Stimulated activated CD4-positive, alpha-beta T cell treated with anti-CD3 and anti-CD28 coated beads, Interleukin-1b, Interleukin-23, amount 100 ng/mL, for 48 hours (primary cell): Measurements from ENCODE around the gene NOL4L.
A peak's percentile ranks its signal among the peaks of the same experiment; 100 is the strongest.

Experiments used
- DNase-seq: peaks from one replicate; pipeline ENCODE4 v3.0.0-alpha.2; 2020

The NOL4L gene

DNA sequence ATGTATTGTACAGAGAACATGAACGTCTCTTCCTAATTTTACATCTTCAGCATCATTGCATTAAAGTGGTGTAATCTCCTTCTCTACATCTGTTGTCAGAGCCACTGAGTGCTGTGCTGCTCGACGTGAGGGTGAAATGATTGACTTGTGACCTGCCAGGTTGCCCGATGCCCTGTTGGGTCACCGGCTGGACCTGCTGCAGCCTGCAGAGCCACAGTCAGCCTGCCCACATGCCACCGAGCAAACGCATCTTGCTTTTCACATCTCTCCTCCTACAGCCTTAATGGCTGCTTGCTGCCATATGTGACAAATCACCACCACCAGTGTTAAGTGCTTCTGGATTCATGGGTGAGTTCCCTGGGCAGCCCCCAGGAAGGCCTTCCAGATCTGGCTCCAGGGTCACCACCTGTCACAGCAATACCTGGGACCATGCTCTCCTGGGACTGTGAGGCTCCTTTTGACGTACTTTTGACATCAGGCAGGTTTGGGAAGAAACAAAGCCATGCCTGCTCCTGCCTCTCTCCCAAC, 146.7 kb downstream of the NOL4L start:
- no peak for DNase-seq

DNA sequence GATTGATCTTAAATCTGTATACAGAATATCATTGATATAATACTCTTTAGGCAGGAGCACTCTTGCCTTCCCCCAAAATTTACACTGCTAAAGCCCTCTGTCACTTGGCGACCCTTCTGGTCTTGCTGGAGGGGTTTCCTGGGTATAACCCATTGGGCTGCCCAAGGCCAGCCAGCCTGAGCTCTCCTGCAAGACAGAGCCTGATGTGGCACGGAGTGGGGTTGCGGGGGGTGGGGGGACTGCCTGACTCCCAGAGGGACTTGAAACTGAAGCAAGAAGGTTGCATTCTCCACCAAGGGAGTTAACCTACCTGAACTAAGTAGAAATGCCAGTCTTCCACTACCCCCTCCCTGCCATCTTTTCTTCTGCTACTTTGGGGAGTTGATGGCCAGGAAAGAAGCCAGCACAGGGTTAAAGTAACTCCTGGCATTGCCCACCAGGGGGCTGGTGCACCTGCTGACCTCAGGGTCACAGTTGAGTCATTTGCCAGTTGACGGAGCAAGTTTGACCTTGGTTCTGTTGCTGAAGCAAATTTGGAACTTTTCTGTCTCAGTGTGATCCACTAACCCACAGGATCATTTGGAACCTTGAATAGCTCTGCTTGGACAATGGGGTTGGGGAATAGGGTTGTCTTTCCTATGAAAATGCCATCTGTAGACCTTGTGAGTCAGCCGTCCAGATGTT, 147.6 kb downstream of the NOL4L start:
- peak; percentile 21 for DNase-seq

DNA sequence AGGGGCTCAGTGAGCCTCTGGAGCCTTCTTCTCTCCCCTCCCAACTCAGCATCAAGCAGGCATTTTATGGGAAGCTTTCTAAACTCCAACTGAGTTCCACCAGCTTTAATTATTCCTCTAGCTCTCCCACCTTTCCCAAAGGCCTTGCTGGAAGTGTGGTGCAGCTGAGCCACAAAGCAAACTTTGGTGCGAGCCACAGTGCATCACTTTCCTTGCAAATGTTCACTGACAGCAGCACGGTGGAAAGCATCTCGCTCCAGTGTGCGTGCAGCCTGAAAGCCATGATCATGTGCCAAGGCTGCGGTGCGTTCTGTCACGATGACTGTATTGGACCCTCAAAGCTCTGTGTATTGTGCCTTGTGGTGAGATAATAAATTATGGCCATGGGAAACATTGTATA, 148.2 kb downstream of the NOL4L start:
- DNase-seq: no peak

DNA sequence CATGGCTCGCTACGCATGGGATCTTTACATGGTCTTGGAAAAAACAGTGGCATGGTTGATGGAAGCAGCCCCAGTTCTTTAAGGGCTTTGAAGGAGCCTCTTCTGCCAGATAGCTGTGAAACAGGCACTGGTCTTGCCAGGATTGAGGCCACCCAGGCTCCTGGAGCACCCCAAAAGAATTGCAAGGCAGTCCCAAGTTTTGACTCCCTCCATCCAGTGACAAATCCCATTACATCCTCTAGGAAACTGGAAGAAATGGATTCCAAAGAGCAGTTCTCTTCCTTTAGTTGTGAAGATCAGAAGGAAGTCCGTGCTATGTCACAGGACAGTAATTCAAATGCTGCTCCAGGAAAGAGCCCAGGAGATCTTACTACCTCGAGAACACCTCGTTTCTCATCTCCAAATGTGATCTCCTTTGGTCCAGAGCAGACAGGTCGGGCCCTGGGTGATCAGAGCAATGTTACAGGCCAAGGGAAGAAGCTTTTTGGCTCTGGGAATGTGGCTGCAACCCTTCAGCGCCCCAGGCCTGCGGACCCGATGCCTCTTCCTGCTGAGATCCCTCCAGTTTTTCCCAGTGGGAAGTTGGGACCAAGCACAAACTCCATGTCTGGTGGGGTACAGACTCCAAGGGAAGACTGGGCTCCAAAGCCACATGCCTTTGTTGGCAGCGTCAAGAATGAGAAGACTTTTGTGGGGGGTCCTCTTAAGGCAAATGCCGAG, 148.8 kb downstream of the NOL4L start:
- no peak for DNase-seq

DNA sequence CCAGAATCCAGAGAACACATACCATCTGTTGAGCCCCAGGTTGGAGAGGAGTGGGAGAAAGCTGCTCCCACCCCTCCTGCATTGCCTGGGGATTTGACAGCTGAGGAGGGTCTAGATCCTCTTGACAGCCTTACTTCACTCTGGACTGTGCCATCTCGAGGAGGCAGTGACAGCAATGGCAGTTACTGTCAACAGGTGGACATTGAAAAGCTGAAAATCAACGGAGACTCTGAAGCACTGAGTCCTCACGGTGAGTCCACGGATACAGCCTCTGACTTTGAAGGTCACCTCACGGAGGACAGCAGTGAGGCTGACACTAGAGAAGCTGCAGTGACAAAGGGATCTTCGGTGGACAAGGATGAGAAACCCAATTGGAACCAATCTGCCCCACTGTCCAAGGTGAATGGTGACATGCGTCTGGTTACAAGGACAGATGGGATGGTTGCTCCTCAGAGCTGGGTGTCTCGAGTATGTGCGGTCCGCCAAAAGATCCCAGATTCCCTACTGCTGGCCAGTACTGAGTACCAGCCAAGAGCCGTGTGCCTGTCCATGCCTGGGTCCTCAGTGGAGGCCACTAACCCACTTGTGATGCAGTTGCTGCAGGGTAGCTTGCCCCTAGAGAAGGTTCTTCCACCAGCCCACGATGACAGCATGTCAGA, 149.6 kb downstream of the NOL4L start:
- DNase-seq: no peak

DNA sequence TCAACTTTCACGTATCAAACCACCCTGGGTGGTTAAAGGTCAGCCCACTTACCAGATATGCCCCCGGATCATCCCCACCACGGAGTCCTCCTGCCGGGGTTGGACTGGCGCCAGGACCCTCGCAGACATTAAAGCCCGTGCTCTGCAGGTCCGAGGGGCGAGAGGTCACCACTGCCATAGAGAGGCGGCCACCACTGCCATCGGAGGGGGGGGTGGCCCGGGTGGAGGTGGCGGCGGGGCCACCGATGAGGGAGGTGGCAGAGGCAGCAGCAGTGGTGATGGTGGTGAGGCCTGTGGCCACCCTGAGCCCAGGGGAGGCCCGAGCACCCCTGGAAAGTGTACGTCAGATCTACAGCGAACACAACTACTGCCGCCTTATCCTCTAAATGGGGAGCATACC, 150.7 kb downstream of the NOL4L start:
- no peak for DNase-seq

DNA sequence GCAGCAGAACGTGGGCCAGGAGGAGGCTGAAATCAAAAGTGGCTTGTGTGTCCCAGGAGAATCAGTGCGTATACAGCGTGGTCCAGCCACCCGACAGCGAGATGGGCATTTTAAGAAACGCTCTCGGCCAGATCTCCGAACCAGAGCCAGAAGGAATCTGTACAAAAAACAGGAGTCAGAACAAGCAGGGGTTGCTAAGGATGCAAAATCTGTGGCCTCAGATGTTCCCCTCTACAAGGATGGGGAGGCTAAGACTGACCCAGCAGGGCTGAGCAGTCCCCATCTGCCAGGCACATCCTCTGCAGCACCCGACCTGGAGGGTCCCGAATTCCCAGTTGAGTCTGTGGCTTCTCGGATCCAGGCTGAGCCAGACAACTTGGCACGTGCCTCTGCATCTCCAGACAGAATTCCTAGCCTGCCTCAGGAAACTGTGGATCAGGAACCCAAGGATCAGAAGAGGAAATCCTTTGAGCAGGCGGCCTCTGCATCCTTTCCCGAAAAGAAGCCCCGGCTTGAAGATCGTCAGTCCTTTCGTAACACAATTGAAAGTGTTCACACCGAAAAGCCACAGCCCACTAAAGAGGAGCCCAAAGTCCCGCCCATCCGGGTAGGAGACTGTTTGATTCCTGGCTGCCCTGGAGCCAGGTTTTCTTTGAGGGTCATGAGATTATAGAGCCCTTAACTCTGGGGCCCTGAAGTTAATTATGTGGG, 151.7 kb downstream of the NOL4L start:
- DNase-seq: no peak

DNA sequence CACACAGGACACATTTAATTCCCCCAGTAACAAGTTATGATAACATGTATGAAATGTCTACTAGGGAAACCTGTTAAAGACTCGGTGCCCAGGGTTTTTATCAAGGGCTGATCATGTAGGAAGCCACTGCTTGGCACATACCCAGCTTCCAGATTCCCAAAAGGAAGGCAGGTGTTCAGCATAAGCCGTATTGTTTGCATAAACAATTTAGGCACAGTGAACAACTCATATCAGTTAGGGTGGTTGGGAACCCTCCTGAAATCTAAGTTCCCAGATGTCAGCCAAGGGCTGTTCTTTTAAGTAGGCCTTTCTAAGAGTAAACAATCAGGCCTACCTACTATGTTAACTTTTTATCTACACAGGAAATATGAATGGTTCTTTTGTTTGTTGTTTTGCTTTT, 152.9 kb downstream of the NOL4L start:
- DNase-seq: no peak

DNA sequence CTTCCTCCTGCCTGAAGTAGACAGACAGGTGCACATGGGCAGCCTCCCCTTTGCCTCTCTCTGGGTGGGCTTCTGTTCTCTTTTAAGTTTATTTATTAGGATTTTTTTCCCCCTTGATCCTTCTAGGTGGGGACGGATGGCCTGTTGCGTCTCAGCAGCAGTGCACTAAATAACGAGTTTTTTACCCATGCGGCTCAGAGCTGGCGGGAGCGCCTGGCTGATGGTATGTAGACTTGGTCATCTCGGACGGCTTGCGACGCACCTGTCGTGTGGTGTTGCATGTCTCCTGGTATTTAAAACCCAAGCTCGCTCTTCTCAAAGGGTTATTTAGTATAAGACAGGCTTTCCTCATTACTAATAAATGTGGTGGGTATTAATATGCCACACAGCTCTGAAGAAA, 153.7 kb downstream of the NOL4L start:
- DNase-seq: no peak

DNA sequence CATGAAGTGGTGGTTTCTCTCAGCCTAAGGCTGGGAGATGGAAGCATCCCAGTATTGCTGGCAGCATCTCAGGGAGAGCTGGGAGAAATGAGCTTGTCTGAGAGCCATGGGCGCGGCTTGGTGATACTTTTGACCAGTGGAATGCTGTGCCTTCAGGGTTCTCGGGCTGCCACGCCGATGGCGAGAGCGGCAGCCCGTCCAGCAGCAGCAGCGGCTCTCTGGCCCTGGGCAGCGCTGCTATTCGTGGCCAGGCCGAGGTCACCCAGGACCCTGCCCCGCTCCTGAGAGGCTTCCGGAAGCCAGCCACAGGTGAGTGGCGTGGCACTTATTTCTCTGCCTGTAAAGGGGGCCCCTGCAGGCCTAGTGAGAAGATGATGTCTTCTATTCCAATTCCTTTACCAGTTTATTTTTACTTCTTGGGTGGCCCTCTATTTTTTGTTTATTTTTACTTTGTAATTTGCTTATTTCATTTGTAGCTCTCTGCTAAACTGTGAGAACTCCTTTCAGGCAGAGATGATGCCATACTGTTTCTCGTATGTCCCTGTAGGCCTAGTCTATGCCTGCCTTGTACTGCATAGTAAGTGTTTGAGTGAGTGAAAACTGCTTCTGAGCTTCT, 155.3 kb downstream of the NOL4L start:
- DNase-seq: no peak

DNA sequence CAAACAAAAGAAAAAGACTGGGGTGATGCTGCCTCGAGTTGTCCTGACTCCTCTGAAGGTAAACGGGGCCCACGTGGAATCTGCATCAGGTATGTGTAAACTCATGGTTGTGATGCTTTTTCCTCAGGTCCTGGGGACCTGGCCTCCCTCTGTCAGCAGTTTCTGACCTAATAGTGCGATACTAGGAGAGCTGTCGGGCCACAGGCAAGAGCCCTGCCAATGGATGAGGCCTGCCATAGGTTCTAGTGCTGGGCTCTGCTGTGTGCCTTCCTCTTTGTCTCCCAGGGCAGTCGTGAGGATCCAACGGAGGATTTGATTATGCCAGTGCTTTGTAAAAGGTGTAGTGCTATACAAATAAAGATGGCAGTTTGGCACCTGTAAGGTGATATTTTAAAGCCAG, 155.8 kb downstream of the NOL4L start:
- no peak for DNase-seq

DNA sequence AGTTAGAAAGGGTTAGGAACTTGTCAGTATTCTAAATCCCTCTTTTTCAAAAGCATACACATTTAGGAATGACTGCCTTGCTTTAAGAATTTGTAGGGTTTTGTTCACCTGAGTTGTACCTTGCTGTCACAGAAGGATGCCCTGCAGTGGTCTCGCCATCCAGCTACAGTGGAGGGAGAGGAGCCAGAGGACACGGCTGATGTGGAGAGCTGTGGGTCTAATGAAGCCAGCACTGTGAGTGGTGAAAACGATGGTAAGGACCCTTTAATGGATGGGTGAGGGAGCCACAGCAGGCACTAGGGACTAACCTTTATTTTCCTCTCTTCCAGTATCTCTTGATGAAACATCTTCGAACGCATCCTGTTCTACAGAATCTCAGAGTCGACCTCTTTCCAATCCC, 157.1 kb downstream of the NOL4L start:
- no peak for DNase-seq

DNA sequence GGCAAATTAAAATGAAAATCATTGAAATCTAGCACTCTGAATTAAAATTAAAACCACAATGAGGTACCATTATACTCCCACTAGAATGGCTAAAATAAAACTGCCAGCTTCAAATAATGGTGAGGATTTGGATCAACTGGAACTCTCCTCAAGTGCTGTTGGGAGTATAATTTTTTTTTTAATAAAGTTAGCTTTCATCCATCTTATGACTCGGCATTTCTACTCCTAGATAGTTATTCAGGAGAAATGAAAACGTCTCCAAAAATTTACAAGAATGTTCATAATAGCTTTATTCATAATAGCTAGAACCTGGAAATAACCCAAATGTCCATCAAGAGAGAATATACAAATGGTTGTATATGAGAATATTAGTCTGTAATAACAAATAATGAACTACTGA, 163.8 kb downstream of the NOL4L start:
- DNase-seq: no peak

DNA sequence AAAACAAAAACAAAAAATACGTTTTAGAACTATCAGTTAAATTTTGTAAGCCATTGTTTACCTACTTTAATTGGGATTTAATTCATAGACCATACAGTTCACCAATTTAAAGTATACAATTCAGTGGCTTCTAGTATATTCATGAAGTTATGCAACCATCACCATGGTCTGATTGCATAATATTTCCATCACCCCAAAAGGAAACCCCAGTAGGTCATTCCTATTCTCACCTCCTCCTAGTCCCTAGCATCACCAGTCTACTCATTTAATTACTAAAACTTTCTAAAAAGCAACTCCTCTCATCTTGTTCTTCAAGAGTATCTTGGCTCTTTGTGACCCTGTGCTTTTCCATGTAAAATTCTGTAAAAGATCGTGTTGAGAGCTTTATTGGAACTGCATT, 166.8 kb downstream of the NOL4L start:
- DNase-seq: no peak

DNA sequence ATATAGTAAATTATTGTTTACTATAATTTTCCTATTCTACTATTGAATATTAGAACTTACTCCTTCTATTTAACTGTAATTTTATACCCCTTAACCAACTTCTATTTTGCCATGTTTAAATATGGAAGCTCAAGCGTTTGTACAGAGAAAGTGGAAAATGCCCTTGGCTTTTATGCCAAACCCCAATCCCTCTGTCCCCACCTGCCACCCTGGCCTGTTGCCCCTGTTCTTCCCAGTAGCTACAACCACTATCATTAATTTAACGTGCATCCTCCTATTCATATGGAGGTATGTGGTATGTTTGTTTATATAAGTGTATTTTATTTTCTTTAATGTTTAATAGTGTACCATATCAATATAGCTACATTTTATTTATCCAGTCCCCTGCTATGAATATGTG, 168.9 kb downstream of the NOL4L start:
- no peak for DNase-seq

DNA sequence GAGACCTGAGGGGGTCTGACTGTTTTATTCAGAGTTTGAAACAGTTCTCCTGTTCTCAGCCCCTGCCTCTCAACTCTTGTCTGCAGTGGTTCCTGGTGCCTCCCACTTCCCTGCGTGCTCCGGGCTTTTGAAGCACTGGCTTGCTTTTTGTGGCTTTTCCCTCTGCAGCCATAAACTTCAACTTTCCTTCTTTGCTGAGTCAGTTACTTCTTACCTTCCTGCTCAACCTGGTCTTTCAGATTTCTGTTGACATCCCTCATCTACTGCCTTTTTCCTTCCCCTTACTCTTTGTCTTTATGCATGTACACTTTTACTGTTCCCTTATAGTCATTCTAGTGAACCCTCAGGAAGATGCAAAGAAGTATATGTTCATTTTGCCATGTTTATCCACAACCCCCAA, 169.6 kb downstream of the NOL4L start:
- DNase-seq: no peak

DNA sequence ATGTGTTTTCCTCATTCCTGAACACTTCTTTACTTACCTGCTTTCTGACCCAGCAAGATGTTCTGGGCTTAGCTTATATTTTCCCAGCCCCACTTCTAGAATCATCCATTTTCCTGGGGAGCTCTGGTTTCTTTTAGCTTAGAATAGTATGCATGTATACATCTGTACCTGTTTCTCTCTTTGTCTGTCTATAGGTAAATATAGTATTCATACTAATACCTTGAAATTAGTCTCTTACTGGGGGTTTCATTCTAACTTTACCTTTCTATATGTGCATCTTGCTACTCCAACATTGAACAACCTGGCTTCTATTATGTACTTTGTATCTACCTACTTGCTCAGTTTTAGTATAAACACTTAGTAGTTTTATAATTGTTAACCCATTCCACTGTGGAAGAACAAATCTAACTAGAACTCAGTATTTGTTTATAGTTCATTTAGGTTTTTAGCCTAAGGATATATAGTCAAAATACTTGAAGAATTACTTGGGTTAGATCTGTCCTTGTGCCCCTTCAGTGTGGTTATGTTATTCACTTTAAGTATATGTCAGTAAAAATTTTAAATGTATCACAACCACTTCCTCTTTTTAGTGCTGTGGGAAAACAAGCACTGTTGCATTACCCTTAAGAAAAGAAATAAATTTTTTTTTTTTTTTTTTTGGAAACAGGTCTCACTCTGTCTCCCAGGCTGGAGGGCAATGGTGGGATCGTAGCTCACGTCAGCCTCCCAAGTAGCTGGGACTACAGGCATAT, 173.0 kb downstream of the NOL4L start:
- DNase-seq: no peak

DNA sequence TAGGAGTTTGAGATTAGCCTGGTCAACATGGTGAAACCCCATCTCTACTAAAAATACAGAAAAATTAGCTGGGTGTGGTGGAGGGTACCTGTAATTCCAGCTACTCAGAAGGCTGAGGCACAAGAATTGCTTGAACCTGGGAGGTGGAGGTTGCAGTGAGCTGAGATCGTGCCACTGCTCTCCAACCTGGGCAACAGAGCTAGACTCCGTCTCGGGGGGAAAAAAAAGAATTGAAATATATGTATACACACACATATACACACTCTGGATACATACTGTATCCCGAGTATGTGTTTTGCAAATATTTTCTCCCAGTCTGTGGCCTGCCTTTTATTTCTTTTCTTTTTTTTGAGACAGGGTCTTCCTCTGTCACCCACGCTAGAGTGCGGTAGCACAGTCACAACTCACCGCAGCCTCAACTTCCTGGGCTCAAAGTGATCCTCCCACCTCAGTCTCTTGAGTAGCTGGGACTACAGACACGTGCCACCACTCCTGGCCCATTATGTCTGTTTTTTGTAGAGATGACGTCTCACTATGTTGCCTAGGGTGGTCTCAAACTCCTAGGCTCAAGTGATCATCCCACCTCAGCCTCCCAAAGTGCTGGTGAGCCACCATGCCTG, 177.9 kb downstream of the NOL4L start:
- DNase-seq: peak; percentile 63

DNA sequence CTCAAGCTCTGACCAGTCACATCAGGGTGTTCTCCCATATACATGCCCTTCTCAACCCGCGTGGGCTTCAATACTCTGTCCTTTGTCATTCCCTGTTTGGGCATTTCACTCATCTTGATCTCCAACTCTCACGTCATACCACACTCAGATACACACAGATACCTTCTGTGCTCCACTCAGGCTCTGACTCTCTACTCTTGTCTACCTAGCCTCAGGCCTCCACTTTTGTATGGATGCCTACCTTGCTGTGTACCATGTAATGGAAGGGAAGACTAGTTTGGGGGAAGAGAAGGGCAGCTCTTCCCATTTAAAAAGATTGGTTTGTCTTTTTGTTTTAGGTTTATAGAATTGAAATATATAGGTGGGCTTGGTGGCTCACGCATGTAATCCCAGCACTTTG, 178.4 kb downstream of the NOL4L start:
- no peak for DNase-seq

DNA sequence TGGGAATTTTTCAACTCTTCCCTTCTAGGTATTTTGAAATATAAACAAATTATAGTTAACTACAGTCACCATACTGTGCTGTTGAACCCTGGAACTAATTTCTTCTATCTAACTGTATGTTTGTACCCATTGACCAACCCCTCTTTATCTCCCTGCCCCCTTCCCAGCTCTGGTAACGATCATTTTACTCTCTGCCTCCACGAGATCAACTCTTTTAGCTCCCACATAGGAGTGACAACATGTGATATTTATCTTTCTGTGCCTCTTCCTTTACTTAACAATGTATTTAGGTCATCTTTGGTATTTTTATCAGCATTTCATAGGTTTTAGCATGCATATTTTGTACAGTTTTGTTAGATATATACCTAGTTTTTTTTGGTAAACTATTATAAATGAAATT, 181.1 kb downstream of the NOL4L start:
- no peak for DNase-seq

DNA sequence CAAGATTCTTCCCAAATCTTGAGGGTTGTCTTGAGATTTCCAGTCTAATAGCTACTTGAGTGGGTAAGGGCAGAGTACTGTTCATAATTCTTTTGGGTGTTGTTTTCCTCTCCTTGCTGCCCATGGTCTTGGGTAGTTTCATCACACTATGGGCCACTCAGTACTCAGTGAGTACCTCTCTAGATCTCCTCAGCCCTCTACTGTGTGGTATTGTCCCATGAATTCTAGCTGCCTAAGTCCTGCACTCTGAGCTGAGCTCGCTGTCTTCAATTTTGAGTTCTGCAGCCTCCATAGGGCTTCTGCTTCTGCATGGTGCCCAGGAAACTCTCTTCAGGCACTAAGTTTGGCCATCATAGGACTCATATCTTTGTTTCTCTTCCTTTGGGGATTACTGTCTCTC, 184.7 kb downstream of the NOL4L start:
- no peak for DNase-seq

DNA sequence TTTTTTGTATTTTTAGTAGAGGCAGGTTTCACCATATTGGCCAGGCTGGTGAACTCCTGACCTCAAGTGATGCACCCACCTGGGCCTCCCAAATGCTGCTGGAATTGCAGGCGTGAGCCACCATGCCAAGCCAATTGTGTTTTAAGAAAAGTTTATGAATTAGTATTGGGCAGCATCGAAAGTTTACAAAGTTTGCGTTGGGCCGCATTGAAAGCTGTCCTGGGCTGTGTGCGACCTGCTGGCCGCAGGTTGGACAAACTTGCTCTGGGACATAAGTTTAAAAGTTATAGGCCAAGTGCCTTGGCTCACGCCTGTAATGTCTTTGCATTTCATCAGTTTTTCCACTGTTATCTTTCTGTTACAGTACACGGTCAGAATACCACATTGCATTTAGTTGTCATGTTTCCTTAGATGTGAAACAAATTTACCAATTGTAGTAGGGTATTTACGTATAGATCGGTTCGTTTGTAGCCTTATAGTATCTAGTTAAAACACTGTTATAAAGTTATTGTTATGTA, 187.5 kb downstream of the NOL4L start:
- no peak for DNase-seq
